Embryonic facial prominence (tissue), 1 donor: Measurements from ENCODE around the gene SKAP1.
"Not testable (repeated sequence)": the region's sequence is repeated elsewhere in the genome, so short reads cannot be mapped to it uniquely, and the experiment has no call there.

Experiments
- DNase-seq: peaks from one replicate; pipeline ENCODE4 v3.0.0-alpha.2; 2016; ENCODE audit errors: extremely low spot score

The SKAP1 gene

GRCh38 chr17:48328457-48328856, 101.6 kb downstream of the SKAP1 start:
- no peak for DNase-seq

DNA sequence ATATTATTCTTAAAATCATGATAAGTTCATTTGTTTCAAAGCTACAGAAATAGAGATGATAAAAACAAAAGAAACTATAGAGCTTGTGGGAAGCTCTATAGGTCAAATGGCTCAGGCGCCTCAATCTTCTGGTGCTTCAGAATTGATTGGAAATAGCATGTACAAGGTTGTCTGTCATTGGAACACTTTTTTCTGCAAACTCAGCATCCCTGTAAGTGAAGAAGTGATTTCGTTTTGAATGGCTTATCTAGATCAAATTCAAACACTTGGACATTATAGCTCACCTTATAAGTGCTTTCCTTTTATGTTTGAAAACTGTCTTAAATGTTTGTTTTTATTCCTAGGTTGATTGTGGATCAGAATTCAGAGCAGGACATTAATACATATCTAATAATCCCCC, 103.7 kb downstream of the SKAP1 start:
- no peak for DNase-seq

DNA sequence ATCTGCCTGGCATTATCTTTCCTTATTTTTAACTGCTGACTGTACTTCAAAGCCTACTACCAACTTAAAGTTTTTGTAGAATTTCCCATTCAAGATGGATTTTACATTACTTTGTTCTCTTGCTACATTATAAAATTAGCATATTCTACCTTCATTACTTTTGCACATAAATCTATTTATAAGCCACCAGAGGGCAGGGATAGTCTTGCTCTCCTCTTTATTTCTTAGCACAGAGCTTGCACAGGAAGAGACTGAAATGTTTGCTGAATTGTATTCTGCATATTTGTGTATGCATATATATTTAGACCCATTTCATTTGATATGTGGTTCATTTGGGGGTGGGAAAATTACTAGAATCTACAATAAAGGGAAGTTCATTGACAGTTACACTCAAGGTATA, 108.0 kb downstream of the SKAP1 start:
- no peak for DNase-seq

DNA sequence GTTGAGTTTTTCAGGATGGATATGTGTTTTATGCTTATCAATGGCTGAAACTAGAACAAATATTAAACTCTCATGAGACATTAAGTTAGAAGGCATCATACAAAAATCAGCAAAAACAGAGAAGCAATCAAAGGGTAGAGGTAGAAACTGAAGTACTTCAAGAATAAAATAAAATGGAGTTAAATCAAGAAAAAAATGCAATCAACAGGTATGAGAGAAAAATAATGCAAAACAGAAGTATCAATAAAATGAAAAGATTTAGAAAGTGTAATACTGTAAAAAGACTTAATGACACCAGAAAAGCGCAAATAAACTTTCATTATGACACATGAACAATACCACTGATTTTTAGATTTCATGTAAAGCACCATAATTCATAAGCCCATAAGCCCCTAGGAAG, 112.3 kb downstream of the SKAP1 start:
- DNase-seq, result no peak

GRCh38 chr17:48314716-48315115, 115.3 kb downstream of the SKAP1 start:
- DNase-seq, result no peak

DNA sequence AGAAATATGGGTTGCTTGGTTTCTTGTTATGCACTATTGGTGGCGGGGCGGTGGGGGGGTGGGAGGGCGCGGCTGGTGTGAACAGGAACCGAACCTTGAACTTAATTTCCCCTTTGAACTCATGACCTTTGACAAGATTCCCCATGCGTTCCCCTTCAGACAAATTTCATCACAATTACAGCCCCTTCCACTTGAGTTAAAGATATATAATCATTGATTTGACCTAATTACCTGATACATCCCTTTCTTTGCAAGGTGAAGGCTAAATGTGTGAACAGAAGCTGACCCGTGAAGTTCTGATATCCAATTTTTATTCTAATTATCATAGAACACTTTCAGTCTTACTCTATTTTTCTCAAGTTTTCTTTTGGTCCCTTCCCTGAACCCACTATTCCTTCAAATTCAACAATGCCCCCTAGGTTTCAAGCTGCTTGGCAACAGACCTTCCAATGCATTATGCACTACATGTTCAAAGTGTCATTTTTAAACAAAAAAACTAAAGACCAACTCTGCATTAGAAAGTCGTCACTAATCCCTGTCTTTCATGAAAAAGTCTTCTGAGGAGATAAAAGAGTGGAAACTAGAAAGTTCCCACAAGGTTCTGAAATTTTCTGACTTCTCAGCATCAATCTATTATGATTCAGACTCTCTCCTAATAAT, 116.8 kb downstream of the SKAP1 start:
- DNase-seq, result no peak

DNA sequence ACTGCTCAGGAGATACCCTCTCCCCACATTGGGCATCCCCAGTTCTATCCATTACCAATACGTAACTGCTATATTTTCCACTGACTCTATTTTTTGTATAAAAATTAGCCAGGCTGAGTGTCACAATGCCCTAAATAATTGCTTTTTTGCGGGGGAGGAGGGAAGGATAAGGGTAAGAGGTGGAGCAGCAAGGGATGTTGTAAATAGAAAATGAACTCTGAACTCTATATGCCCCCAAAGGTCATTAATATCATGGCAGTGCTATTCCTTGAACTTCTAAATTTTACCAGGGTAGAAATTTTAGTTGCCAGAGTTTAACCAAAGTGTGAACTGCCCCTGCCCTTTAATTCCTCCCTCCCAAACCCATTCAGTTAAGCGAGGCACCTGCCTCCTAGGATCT, 118.7 kb downstream of the SKAP1 start:
- no peak for DNase-seq

DNA sequence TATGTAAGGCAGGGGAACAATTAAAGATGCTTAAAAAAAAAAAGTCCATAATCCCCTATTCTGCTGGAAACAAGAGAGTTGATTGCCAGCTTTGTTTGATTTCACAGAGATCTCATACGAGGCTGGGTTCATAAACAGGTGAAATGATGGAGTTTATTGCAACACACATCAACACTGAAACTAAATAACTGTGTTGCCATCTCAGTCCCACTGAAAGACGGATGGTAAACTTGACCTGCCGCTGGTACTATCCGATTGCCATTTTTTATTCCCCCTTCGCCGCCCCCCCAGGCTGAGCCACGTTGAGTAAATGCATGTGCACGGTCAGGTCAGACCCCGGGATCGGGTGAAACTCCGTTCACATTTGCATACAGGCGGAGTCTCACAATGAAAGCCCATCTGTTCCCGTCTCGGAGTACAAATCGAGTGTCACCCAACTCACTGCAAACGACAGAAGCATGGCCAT, 119.2 kb downstream of the SKAP1 start:
- no peak for DNase-seq

DNA sequence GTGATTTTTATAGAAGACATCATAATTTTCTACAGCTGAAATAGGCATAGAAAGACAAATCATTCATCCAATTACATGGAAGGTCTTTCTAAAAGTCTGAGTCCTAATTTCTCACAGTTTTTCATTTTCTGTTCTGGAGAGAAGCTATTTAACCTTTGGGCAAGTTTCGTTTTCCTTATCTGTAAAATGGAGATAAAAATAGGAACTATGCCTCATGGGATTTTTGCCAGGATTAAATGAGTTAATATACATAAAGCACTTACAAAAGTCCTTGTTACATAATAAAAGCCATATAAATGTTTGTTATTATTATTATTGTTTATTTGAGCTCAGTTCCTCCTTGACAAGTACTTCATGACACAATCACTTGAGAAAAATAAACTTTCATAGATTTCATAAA, 121.4 kb downstream of the SKAP1 start:
- no peak for DNase-seq

DNA sequence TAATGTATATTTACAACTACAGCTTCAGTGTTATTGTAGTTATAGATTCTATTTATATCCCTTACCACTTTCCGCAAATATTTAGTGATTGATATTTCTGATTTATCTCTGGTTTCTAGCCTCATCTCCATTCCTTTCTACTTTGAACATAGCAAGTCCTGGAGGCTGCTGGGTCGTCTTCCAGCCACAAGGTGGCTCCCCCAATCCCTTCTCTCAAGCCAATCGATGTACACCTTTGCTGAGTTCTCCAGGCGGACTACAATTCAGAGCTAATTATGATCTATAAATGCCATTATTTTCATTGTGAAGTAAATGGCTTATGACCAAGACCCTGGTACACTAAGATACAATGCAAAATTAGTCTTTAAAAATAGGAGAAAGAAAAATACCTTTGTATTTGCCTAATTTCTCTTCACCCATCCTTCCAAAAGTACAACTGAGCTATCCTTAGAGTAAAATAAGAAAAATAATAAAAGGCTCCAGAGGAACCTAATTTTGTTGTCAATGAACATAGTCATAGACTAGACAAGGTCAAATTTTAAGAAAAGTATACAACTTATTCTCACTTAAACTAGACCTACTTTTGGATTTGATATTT, 122.1 kb downstream of the SKAP1 start:
- DNase-seq, result no peak

GRCh38 chr17:48307255-48307654, 122.8 kb downstream of the SKAP1 start:
- no peak for DNase-seq

DNA sequence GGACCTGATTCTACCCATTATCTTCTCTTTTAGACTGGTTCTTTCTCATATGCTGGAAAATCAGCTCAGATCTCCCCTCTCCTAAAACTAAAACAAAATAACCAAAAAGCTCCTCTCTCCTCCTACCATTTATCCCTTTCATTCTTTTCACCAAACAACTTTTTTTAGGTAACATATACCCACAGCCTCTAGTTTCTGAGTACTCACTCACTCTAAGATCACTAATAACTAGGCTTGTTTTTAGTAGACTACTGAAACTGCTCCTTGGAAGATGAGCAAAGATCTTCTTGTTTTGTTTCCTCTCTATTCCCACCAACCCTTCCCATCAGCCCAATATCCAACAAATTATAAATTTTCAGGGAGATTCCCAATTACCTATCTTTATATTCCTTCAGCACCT, 129.0 kb downstream of the SKAP1 start:
- no peak for DNase-seq

GRCh38 chr17:48299760-48300159, 130.3 kb downstream of the SKAP1 start:
- DNase-seq, result no peak

DNA sequence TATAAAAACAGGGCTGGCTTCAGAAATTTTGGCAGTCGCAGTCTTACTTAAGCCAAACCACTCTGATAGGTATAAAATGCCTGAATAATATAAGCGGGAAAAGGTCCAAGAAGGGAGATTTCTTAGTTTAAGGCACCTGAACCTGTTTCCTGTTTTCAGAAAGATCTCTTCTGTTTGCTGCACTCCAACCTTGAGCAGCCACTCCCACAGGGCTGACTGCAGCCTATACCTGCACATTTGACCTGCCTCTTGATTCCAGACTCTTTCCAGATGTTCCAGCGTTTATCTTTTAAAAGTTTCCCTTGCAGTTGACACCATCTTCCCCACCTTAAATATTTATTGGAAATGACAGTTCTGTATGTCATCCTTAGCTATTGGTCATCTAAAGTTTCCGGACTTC, 132.2 kb downstream of the SKAP1 start:
- no peak for DNase-seq

DNA sequence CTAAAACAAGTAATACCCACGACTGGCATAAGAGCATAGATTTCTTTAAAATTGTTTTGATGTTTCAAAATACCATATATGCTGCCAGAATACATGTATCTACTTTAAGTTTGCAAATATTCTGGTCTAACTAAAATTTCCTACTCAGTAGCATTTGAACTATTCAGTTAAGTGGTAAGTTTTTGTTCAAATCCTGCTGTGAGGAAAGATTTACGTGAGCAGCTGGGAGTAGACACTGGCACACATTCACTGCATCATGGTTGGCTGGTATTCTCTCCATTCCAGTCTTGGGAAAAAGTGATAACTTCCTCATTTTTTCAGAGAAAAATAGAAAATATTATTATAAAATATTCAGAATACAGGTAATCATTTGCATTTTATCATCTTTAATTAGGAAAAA, 133.6 kb downstream of the SKAP1 start:
- no peak for DNase-seq

DNA sequence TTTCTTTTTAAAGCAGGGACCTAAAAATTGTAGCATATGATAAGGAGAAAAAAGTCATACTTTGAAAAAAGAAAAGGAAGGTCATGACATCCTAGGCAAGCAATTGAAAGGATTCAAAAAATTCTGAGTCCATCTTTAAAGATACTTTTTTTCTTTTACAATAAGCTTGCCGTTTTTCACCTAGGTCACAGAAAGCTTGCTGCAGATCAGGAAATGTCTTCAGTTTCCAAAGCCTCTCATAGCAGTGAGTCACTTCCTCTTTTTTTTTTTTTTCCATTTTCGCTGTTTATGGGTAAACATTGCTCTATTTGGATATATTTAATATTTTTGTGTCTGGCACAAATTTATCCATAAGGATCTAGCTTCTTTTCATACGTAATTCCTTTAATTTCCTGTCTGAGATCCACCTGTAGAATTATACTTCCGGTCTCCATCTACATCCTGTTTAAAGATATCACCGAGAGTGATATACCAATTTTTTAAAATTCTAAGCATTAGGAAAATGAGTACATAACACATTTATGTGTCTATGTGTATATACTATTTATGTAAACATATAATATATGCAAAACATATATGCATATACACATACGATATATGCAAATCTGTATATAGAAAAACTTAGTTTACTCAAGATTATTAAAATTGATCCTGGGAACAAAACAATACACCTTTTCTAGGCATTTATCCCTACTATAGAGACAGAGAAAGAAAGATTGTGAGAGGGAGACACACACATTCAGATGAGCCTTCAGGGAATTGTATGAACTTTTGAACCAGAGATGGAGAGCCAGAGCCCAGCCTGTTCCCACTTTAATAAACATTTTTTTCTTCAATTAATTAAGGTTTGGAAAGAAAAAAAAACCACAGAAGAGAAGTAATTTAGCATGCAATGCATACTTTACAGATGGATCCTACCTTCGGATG, 134.4 kb downstream of the SKAP1 start:
- DNase-seq, result no peak

DNA sequence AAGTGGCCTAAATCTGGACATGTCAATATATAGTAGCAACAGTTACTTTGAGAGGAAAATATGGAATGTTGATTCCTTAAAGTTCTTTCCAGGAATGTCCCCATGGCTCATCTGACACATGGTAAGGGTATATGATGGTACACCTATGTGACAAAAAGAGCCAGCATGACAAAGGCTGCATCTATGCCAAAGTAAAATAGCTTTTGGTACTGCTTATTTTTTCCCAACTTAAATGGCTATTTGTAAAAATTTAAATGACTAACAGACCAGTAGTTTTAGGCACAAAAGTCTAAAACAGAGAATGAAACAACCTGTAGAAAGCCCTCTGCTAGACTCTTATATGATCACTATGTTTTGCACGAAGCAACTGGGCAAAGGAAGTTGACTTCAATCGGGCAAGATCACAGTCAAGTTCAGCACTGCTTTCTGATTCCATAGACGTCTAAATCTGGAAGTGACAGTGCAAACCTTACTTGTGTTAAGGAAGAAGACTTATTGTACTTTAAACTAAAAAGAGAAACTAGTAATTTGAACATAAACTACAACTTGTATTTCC, 135.1 kb downstream of the SKAP1 start:
- no peak for DNase-seq

GRCh38 chr17:48294020-48294805, 135.8 kb downstream of the SKAP1 start:
- DNase-seq, result no peak

DNA sequence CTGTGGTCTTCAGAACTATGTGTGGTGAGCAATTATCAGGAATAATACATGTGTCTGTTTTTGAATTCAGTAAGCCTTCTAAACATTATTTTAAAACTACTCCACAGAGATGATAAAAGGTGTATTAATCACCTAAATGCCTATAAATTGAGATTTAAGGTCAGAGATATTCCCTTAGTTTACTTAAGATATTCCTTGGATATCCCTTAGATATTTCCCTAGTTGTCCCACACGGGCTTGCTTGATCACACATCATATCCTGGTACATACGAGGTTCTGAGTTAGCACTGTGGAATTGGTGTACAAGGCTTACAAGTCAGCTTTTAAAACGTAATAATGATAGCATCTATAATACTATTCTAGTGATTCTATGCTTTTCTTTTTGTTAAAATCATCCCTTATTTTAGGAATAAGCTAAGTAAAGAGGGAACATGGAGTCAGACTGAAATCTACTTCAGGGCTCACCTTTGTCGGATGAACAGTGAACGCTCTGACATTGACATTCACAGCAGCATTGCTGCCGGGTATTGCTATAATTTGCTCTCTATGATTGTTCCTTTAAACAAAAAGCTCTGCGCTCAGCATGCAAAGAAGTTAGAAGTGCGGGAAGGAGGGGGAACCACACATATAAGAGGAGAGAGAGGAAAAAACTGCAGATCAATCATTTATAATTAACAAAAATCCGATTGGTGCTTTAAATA, 136.5 kb downstream of the SKAP1 start:
- DNase-seq, result no peak

DNA sequence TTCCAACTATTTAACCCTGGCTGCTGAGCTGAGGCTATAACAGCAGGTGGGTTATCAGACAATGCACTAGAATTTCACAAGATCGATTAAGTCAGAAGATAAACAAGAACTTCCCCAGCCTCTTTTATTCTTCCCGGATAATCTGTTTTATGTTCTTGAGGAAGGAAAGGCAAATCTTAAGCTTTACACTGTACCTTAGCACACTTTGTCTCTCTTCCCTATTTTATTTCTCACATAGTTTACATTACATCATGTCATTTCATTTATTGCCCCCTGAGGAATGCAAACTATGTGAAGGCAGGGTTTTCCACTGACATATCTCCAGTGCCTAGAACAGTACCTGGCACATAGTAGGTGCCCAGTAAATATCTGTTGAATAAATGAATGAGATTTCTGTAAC, 139.6 kb downstream of the SKAP1 start:
- no peak for DNase-seq

DNA sequence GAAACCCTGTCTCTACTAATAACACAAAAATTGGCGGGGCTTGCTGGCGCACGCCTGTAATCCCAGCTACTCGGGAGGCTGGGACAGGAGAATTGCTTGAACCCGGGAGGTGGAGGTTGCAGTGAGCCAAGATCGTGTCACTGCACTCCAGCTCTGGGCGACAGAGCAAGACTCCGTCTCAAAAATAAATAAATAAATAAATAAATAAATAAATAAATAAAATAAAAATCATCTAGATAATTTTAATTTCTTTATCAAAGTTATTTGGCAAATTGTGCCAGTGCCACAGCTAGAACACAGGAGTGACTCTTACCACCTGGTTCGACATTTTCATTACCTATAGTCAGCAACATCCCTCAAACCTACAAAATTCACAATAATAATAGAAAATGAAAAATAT, 143.1 kb downstream of the SKAP1 start:
- DNase-seq, result not testable (repeated sequence)
